RWPE2 (cell line): ENCODE measurements around the gene RC3H1.
"Not testable (repeated sequence)": the region's sequence is repeated elsewhere in the genome, so short reads cannot be mapped to it uniquely, and the experiment has no call there.

Experiments
- ATAC-seq: fragments of 200-7000 bp; cut with Tn5 transposase; 3 replicates; pipeline ENCODE4 v1.9.1; 2021; ENCODE audit warnings: low read depth
- DNase-seq: peaks from one replicate; pipeline ENCODE4 v3.0.0-alpha.2; 2020; ENCODE audit warnings: low spot score
- H3K27ac ChIP-seq: fragments of 450-650 bp; 2 replicates; pipeline ENCODE4 v1.5.1; 2017; ENCODE audit warnings: mild to moderate bottlenecking; ENCODE audit not compliant: poor library complexity, severe bottlenecking
- H3K27me3 ChIP-seq: fragments of 250-450 bp; sonication (Bioruptor Pico); 2 replicates; pipeline ENCODE4 v1.5.1; 2021; ENCODE audit warnings: mild to moderate bottlenecking, moderate library complexity; ENCODE audit not compliant: insufficient read depth, poor library complexity, severe bottlenecking
- H3K36me3 ChIP-seq: fragments of 250-450 bp; sonication (Bioruptor Pico); 2 replicates; pipeline ENCODE4 v1.5.1; 2020; ENCODE audit warnings: low read depth, mild to moderate bottlenecking, moderate library complexity
- H3K4me1 ChIP-seq: fragments of 250-450 bp; sonication (Bioruptor Pico); 2 replicates; pipeline ENCODE4 v1.5.1; 2021; ENCODE audit warnings: mild to moderate bottlenecking, moderate library complexity; ENCODE audit not compliant: insufficient read depth, poor library complexity, severe bottlenecking
- H3K4me3 ChIP-seq: fragments of 250-450 bp; sonication (Bioruptor Pico); 2 replicates; pipeline ENCODE4 v1.5.1; 2021; ENCODE audit warnings: mild to moderate bottlenecking, moderate library complexity; ENCODE audit not compliant: severe bottlenecking
- H3K9me3 ChIP-seq: fragments of 250-450 bp; sonication (Bioruptor Pico); 2 replicates; pipeline ENCODE4 v1.5.1; 2021; ENCODE audit warnings: mild to moderate bottlenecking, moderate library complexity; ENCODE audit not compliant: severe bottlenecking
- TF ChIP-seq, protein P1 (sequence below): fragments of 450-650 bp; IDR thresholded peaks from one replicate; pipeline ENCODE4 v1.5.1; 2017; ENCODE audit warnings: mild to moderate bottlenecking, moderate library complexity; ENCODE audit not compliant: poor library complexity, severe bottlenecking

The RC3H1 gene

GRCh38 chr1:174022080-174022975 is at the start of gene RC3H1:
RC3H1 (minus strand) TSS chr1:174022357; CDS start chr1:173992985, 29,372 bp downstream.
- H3K9me3 ChIP-seq: no peaks in the 10 kb centered on the region
- H3K27ac ChIP-seq: peak within 1 kb of the TSS; percentile 50
- H3K4me1 ChIP-seq: peaks cover 25% of the 10 kb centered on the region
- H3K27me3 ChIP-seq: no peaks in the 10 kb centered on the region
- DNase-seq (peak; percentile 74), ATAC-seq (peak; percentile 82)
- peaks cover 12% of the 10 kb centered on the region; the same call in 1 of the 2 replicates for H3K36me3 ChIP-seq
- H3K4me3 ChIP-seq: peak within 1 kb of the TSS; percentile 64
- TF ChIP-seq, protein P1, sequence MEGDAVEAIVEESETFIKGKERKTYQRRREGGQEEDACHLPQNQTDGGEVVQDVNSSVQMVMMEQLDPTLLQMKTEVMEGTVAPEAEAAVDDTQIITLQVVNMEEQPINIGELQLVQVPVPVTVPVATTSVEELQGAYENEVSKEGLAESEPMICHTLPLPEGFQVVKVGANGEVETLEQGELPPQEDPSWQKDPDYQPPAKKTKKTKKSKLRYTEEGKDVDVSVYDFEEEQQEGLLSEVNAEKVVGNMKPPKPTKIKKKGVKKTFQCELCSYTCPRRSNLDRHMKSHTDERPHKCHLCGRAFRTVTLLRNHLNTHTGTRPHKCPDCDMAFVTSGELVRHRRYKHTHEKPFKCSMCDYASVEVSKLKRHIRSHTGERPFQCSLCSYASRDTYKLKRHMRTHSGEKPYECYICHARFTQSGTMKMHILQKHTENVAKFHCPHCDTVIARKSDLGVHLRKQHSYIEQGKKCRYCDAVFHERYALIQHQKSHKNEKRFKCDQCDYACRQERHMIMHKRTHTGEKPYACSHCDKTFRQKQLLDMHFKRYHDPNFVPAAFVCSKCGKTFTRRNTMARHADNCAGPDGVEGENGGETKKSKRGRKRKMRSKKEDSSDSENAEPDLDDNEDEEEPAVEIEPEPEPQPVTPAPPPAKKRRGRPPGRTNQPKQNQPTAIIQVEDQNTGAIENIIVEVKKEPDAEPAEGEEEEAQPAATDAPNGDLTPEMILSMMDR: no peak

DNA sequence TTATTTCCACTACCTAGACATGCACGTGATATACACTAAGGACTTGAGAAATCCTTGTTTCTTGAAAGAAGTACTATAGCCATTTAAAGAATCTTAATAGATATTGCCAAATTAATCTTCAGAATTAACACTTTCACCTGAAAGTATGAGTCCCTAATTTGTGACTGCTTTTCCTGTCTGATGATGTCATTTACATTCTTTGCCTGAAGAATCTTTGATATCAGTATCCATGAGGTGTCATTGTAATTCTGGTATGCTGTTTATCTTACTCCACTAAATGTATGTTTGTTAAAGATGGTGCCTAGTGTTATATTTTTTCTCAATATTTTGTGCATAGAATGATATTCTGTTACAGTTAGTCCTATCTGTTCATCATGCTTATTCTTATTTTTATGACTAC is 48.5 kb upstream of the RC3H1 start:
- TF ChIP-seq, protein P1: no peak
- no peak overlapping the region for H3K27ac ChIP-seq
- no peaks in the 10 kb centered on the region for H3K9me3 ChIP-seq
- H3K36me3 ChIP-seq: no peaks in the 10 kb centered on the region
- no peaks in the 10 kb centered on the region for H3K4me1 ChIP-seq
- DNase-seq (no peak), ATAC-seq (no peak)
- no peaks in the 10 kb centered on the region for H3K27me3 ChIP-seq
- H3K4me3 ChIP-seq: no peak overlapping the region

GRCh38 chr1:174068000-174068399 is 45.8 kb upstream of the RC3H1 start:
- no peaks in the 10 kb centered on the region for H3K9me3 ChIP-seq
- no peaks in the 10 kb centered on the region for H3K27me3 ChIP-seq
- H3K27ac ChIP-seq: no peak overlapping the region
- TF ChIP-seq, protein P1: no peak
- no peak for DNase-seq
- ATAC-seq: peak; percentile 67; the same call in 2 of the 3 replicates
- H3K4me3 ChIP-seq: no peak overlapping the region
- no peaks in the 10 kb centered on the region for H3K4me1 ChIP-seq
- H3K36me3 ChIP-seq: no peaks in the 10 kb centered on the region

DNA sequence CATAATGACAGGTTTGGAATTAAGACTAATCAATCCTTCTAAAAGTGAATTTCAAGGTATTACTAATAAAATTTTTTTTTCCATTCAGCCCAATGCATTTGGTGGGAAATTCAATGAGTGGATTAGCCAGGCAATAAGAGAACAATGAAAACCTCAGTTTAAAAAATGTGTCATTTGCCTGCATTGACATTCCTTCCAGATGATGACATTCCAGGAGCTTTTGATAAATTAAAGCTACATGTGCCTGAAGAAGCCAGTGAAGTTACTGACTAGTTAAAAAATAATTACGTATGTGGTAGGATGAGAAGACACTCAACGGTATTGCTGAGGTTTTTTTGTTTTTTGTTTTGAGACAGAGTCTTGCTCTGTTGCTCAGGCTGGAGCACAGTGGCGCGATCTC is 37.9 kb upstream of the RC3H1 start:
- Histone ChIP-seq H3K36me3 (no peaks in the 10 kb centered on the region), H3K27ac (no peak overlapping the region), H3K27me3 (no peaks in the 10 kb centered on the region), H3K9me3 (no peaks in the 10 kb centered on the region), H3K4me1 (no peaks in the 10 kb centered on the region), H3K4me3 (no peak overlapping the region)
- TF ChIP-seq, protein P1: no peak
- DNase-seq (no peak), ATAC-seq (no peak)

DNA sequence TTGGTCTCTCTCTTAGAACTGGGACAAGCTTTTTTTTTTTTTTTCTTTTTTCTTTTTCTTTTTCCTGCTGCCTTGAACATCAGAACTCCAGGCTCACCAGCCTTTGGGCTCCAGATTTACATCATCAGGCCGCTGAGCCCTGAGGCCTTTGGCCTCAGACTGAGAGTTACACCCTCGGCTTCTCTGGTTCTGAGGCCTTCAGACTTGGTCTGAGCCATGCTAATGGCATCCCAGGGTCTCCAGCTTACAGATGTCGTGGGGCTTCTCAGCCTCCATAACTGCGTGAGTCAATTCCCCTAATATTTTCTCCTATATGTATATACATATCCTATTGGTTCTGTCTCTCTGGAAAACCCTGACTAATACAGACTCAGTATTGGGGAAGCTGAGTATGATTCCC is 36.5 kb upstream of the RC3H1 start:
- H3K27me3 ChIP-seq: no peaks in the 10 kb centered on the region
- no peaks in the 10 kb centered on the region for H3K9me3 ChIP-seq
- H3K4me1 ChIP-seq: no peaks in the 10 kb centered on the region
- H3K36me3 ChIP-seq: no peaks in the 10 kb centered on the region
- H3K27ac ChIP-seq: no peak overlapping the region
- DNase-seq (no peak), ATAC-seq (no peak)
- TF ChIP-seq, protein P1: no peak
- no peak overlapping the region for H3K4me3 ChIP-seq

DNA sequence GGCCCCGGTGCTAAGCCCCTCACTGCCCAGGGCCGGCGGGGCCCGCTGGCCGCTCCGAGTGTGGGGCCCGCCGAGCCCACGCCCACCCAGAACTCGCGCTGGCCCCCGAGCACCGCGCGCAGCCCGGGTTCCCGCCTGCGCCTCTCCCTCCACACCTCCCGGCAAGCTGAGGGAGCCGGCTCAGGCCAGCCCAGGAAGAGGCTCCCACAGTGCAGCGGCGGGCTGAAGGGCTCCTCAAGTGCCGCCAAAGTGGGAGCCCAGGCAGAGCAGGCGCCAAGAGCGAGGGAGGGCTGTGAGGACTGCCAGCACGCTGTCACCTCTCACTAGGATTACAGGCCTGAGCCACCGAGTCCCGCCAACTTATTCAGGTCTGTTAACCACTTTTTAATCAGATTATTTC is 34.5 kb upstream of the RC3H1 start:
- H3K27ac ChIP-seq, DNase-seq, H3K4me1 ChIP-seq, H3K4me3 ChIP-seq, H3K9me3 ChIP-seq, ATAC-seq, H3K36me3 ChIP-seq, H3K27me3 ChIP-seq: not testable (repeated sequence)

GRCh38 chr1:174055797-174056196 is 33.6 kb upstream of the RC3H1 start:
- ATAC-seq, H3K4me1 ChIP-seq, H3K36me3 ChIP-seq, DNase-seq, H3K27me3 ChIP-seq, H3K27ac ChIP-seq, H3K4me3 ChIP-seq, H3K9me3 ChIP-seq: not testable (repeated sequence)
